HFF-Myc (cell line): Measurements from ENCODE around the gene NDUFA7.

Experiments
- DNase-seq: peaks from one replicate; pipeline ENCODE4 v3.0.0-alpha.2; 2011; ENCODE audit warnings: low read depth; ENCODE audit errors: extremely low read depth
- H3K4me3 ChIP-seq: replicated peaks from 2 replicates; pipeline ENCODE4 v1.5.1; 2011; ENCODE audit warnings: low read depth, mild to moderate bottlenecking, control low read depth, low read length
- TF ChIP-seq, protein P1 (sequence below): IDR thresholded peaks from 2 replicates; pipeline ENCODE4 v1.5.1; 2012; ENCODE audit warnings: mild to moderate bottlenecking, low read depth, low read length, control low read depth; ENCODE audit errors: missing control alignments

The NDUFA7 gene

GRCh38 chr19:8338835-8339234 is 17.7 kb upstream of the NDUFA7 start:
- DNase-seq = no peak
- TF ChIP-seq, protein P1, sequence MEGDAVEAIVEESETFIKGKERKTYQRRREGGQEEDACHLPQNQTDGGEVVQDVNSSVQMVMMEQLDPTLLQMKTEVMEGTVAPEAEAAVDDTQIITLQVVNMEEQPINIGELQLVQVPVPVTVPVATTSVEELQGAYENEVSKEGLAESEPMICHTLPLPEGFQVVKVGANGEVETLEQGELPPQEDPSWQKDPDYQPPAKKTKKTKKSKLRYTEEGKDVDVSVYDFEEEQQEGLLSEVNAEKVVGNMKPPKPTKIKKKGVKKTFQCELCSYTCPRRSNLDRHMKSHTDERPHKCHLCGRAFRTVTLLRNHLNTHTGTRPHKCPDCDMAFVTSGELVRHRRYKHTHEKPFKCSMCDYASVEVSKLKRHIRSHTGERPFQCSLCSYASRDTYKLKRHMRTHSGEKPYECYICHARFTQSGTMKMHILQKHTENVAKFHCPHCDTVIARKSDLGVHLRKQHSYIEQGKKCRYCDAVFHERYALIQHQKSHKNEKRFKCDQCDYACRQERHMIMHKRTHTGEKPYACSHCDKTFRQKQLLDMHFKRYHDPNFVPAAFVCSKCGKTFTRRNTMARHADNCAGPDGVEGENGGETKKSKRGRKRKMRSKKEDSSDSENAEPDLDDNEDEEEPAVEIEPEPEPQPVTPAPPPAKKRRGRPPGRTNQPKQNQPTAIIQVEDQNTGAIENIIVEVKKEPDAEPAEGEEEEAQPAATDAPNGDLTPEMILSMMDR = no peak
- no peak overlapping the region for H3K4me3 ChIP-seq

DNA sequence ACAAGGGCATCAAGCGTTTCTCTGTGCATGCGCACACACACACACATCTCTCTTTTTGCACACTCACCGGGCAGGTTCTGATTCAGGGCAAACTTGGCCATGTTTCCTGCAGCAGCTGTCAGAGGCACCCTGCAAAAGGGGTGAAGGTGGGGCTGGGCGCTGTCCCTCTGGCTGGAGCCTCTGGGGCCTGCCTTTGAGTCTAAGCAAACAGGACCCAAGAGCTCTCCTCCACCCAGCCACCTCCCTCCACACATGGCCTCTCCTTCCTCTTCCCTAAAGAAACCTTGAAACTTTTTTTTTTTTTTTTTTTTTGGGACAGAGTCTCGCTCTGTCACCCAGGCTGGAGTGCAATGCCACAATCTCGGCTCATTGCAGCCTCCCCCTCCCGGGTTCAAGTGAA is 16.6 kb upstream of the NDUFA7 start:
- no peak overlapping the region for H3K4me3 ChIP-seq
- no peak for DNase-seq
- TF ChIP-seq, protein P1 = no peak

DNA sequence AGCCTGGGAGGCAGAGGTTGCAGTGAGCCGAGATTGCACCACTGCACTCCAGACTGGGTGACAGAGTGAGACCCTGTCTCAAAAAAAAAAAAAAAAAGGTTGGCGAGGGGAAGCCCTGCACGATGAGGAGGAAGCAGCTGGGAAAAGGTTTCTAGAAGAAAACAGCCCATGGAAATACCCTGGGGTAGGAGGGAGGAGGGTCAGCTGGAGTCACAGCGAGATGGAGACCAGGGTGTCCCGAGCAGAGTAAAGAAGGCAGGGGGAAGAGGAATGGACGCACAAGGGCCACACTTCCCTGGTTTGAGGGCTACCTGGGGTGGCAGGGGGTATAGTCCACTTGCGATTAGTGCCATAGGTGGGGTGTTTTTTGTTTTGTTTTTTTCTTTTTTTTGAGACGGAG is 15.5 kb upstream of the NDUFA7 start:
- H3K4me3 ChIP-seq = no peak overlapping the region
- TF ChIP-seq, protein P1 = no peak
- no peak for DNase-seq

DNA sequence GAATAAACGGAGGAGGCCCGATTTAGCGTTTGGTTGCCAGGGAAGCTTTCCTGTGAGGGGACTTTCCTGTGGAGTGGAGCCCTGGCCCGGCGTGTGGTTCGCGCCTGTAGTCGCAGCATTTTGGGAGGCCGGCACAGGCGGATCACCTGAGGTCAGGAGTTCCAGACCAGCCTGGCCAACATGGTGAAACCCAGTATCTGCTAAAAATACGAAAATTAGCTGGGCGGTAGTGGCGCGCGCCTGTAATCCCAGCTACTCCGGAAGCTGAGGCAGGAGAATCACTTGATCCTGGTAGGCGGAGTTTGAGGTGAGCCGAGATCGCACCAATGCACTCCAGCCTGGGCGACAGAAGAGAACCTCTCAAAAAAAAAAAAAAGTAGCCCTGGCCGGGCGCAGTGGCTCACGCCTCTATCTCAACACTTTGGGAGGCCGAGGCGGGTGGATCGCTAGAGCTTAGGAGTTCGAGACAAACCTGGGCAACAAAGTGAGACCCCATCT is 14.9 kb upstream of the NDUFA7 start:
- no peak overlapping the region for H3K4me3 ChIP-seq
- DNase-seq = no peak
- TF ChIP-seq, protein P1 = no peak

DNA sequence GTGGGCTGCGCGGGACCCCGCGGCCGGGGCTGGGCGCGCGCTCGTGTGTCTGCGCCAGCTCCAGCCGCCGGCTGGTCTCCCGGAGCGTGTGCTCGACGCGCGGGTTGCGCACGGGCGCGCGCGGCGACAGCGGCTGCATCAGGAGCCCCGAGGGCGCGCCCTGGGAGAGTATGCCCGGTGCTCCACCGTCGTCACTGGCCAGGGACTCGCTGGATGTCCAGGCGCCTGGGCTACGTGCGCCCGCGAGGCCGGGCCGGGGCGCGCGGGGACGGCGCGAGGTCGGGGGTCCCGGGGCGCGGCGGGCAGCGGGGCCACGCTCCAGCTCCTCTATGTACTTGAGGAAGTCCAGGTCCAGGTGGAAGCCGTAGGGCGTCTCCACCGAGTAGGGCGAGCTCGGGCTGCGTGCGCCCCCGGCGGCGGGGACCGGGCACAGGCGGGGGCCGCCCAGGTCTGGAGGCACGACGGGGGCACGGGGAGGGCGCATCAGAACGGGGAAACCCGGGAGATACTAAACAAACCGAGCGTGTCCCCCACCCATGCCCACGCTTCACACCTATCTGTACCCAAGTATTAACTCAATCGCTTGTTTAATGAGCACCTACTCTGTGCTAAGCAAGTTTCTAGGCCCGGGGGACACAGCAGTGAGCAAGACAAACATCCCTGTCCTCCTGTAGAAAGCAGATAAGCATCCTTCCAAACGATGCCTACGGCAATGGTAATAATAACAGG is 14.3 kb upstream of the NDUFA7 start:
- TF ChIP-seq, protein P1 = no peak
- DNase-seq = no peak
- H3K4me3 ChIP-seq = no peak overlapping the region

GRCh38 chr19:8334458-8335342 is 13.5 kb upstream of the NDUFA7 start:
- DNase-seq = no peak
- TF ChIP-seq, protein P1 = no peak
- H3K4me3 ChIP-seq = peak overlapping the region; percentile 7; the same call in 1 of the 2 replicates
